GM23338 (cell line): ENCODE measurements around the gene CEP55. TPM values are rescaled to one million over a fixed set of nuclear protein-coding genes. Genes with fewer than 3 reads are reported as not detected.
A peak's percentile ranks its signal among the peaks of the same experiment; 100 is the strongest.

ENCODE experiments used
- ATAC-seq: fragments of 200-7000 bp; cut with Tn5 transposase; 3 replicates; pipeline ENCODE4 v1.9.1; 2020
- DNase-seq: peaks from one replicate; pipeline ENCODE4 v3.0.0-alpha.2; 2015; ENCODE audit warnings: low spot score
- H2AFZ ChIP-seq: fragments of 200-600 bp; sonication (generic); 2 replicates; pipeline ENCODE4 v1.8.0; 2016; ENCODE audit warnings: antibody characterized with exemption, mild to moderate bottlenecking, moderate library complexity
- H3F3A ChIP-seq: fragments of 200-600 bp; sonication (generic); replicated peaks from 2 replicates; pipeline ENCODE4 v1.8.0; 2017; ENCODE audit warnings: antibody characterized with exemption, mixed run types, low read depth
- H3K27ac ChIP-seq: fragments of 200-600 bp; sonication (generic); 2 replicates; pipeline ENCODE4 v1.6.1; 2016; ENCODE audit warnings: low read depth
- H3K27me3 ChIP-seq: fragments of 200-600 bp; sonication (generic); 2 replicates; pipeline ENCODE4 v1.8.0; 2016; ENCODE audit warnings: mild to moderate bottlenecking, mixed run types, moderate library complexity; ENCODE audit not compliant: insufficient read depth
- H3K36me3 ChIP-seq: fragments of 200-600 bp; sonication (generic); 2 replicates; pipeline ENCODE4 v1.8.0; 2016; ENCODE audit warnings: mild to moderate bottlenecking; ENCODE audit not compliant: insufficient read depth
- H3K4me1 ChIP-seq: fragments of 200-600 bp; sonication (generic); 2 replicates; pipeline ENCODE4 v1.8.0; 2016; ENCODE audit warnings: mild to moderate bottlenecking, moderate library complexity; ENCODE audit not compliant: insufficient read depth
- H3K4me2 ChIP-seq: fragments of 200-600 bp; sonication (generic); 2 replicates; pipeline ENCODE4 v1.7.1; 2017; ENCODE audit warnings: mixed run types
- H3K4me3 ChIP-seq: fragments of 200-600 bp; sonication (generic); 2 replicates; pipeline ENCODE4 v1.6.1; 2016; ENCODE audit warnings: mixed run types
- H3K79me2 ChIP-seq: fragments of 200-600 bp; sonication (generic); replicated peaks from 2 replicates; pipeline ENCODE4 v1.8.0; 2017; ENCODE audit warnings: mild to moderate bottlenecking; ENCODE audit not compliant: insufficient read depth
- H3K9me2 ChIP-seq: fragments of 200-600 bp; sonication (generic); 2 replicates; pipeline ENCODE4 v1.8.0; 2017; ENCODE audit not compliant: insufficient read depth
- H4K20me1 ChIP-seq: fragments of 200-600 bp; sonication (generic); replicated peaks from 2 replicates; pipeline ENCODE4 v1.8.0; 2017; ENCODE audit warnings: mild to moderate bottlenecking; ENCODE audit not compliant: insufficient read depth
- H3K27ac Mint-ChIP-seq: 2 replicates; pipeline ENCODE4 v1.8.0; 2020; ENCODE audit warnings: inconsistent platforms, mild to moderate bottlenecking, moderate library complexity, mixed read lengths
- H3K27me3 Mint-ChIP-seq: 3 replicates; pipeline ENCODE4 v1.8.0; 2022; ENCODE audit warnings: low read depth, mild to moderate bottlenecking, moderate library complexity, mixed read lengths, inconsistent platforms; ENCODE audit not compliant: insufficient read depth, poor library complexity
- H3K36me3 Mint-ChIP-seq: 3 replicates; pipeline ENCODE4 v1.8.0; 2021; ENCODE audit warnings: low read depth, mild to moderate bottlenecking, inconsistent platforms, moderate library complexity, mixed read lengths
- H3K4me1 Mint-ChIP-seq: 3 replicates; pipeline ENCODE4 v1.8.0; 2020; ENCODE audit warnings: mild to moderate bottlenecking, inconsistent platforms, mixed read lengths
- H3K4me3 Mint-ChIP-seq: 3 replicates; pipeline ENCODE4 v1.8.0; 2021; ENCODE audit warnings: moderate library complexity, mild to moderate bottlenecking, inconsistent platforms, mixed read lengths
- H3K9me3 Mint-ChIP-seq: 3 replicates; pipeline ENCODE4 v1.8.0; 2020; ENCODE audit warnings: moderate library complexity, mild to moderate bottlenecking, inconsistent platforms, mixed read lengths
- JUNB ChIP-seq: IDR thresholded peaks from one replicate; pipeline ENCODE4 v1.6.1; 2016; ENCODE audit warnings: antibody characterized with exemption; ENCODE audit not compliant: unreplicated experiment
- polyA plus RNA-seq: library from polyadenylated mRNA; unstranded; fragments of >200 nt; fragmentation: Nextera tagmentation; extraction: Ambion mirVana; gene quantifications from 2 replicates; pipeline ENCODE4 v1.2.1, GENCODE V29; 2016
- total RNA-seq: library from RNA; depleted of rRNA; stranded (reverse); fragments of >200 nt; shearing (Covaris generic); gene quantifications from 2 replicates; pipeline ENCODE4 v1.2.3, GENCODE V29; 2014
- TF ChIP-seq, protein P1 (sequence below): fragments of 250-450 bp; sonication (Bioruptor Pico); IDR thresholded peaks from 2 replicates; pipeline ENCODE4 v1.5.0; 2020; ENCODE audit warnings: mild to moderate bottlenecking, moderate library complexity
- TF ChIP-seq, protein P2 (sequence below), 2 experiments: fragments of 200-600 bp in 1 of 2; sonication (generic) in 1 of 2; conservative IDR thresholded peaks; 2 replicates each; pipeline versions ENCODE4 v1.5.1 to v1.6.1; 2016 to 2017; ENCODE audit warnings: antibody characterized with exemption in 2 of 2, low read depth in 2 of 2, mild to moderate bottlenecking in 2 of 2, moderate library complexity in 1 of 2

The CEP55 gene
- total and polyA plus RNA-seq, 2 experiments from 2014 or later = 12.4 to 22.4 TPM

DNA sequence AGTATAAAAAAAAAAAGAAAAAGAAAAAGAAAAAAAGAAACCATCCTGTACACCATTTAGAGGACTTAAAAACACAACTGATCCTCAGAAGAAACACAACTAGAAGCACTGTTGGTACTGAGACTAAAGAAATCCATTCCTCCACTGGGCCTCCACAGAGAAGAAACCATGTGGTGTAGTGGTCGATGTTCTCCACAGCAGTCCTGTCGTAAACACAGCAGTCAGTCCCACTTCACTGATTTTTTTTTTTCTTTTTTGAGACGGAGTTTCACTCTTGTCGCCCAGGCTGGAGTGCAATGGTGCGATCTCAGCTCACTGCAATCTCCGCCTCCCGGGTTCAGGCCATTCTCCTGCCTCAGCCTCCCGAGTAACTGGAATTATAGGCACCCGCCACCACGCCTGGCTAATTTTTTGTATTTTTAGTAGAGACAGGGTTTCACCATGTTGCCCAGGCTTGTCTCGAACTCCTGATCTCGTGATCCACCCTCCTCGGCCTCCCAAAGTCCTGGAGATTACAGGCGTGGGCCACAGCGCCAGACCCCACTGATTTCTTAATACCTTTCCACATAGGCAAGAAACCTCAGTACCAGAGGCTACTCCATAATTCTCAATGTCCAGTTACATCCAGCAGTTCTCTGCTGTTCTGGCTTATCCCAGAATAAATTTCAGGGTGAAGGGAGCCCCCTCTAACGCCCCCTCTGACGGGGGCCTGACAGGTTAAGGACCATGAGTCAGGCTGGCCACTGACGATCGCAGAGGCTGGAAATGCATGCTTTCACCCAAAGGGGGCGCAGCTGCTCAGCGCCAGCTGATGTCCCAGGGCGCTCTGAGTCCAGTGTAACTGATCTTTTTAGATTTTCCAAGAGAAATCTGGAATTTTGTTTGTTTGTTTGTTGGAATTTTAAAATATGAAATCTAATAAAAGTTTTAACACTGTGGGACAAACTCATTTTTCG is 45.3 kb downstream of the CEP55 start:
- Mint-ChIP-seq H3K27me3 (peaks cover 7% of the 10 kb centered on the region), H3K27ac (no peak overlapping the region), H3K9me3 (no peaks in the 10 kb centered on the region; the same call in 2 of the 3 replicates), H3K36me3 (no peaks in the 10 kb centered on the region), H3K4me1 (no peaks in the 10 kb centered on the region), H3K4me3 (no peak overlapping the region)
- Histone ChIP-seq H4K20me1 (no peaks in the 10 kb centered on the region), H3K27ac (no peak overlapping the region), H3K4me3 (no peak overlapping the region), H3K9me2 (no peaks in the 10 kb centered on the region), H3F3A (no peaks in the 10 kb centered on the region), H3K4me1 (no peaks in the 10 kb centered on the region), H3K27me3 (peaks cover 8% of the 10 kb centered on the region), H3K4me2 (no peak overlapping the region), H3K36me3 (no peaks in the 10 kb centered on the region), H3K79me2 (no peaks in the 10 kb centered on the region), H2AFZ (peak overlapping the region; percentile 5; the same call in 1 of the 2 replicates)
- DNase-seq = peak; percentile 76
- TF ChIP-seq, protein P1, sequence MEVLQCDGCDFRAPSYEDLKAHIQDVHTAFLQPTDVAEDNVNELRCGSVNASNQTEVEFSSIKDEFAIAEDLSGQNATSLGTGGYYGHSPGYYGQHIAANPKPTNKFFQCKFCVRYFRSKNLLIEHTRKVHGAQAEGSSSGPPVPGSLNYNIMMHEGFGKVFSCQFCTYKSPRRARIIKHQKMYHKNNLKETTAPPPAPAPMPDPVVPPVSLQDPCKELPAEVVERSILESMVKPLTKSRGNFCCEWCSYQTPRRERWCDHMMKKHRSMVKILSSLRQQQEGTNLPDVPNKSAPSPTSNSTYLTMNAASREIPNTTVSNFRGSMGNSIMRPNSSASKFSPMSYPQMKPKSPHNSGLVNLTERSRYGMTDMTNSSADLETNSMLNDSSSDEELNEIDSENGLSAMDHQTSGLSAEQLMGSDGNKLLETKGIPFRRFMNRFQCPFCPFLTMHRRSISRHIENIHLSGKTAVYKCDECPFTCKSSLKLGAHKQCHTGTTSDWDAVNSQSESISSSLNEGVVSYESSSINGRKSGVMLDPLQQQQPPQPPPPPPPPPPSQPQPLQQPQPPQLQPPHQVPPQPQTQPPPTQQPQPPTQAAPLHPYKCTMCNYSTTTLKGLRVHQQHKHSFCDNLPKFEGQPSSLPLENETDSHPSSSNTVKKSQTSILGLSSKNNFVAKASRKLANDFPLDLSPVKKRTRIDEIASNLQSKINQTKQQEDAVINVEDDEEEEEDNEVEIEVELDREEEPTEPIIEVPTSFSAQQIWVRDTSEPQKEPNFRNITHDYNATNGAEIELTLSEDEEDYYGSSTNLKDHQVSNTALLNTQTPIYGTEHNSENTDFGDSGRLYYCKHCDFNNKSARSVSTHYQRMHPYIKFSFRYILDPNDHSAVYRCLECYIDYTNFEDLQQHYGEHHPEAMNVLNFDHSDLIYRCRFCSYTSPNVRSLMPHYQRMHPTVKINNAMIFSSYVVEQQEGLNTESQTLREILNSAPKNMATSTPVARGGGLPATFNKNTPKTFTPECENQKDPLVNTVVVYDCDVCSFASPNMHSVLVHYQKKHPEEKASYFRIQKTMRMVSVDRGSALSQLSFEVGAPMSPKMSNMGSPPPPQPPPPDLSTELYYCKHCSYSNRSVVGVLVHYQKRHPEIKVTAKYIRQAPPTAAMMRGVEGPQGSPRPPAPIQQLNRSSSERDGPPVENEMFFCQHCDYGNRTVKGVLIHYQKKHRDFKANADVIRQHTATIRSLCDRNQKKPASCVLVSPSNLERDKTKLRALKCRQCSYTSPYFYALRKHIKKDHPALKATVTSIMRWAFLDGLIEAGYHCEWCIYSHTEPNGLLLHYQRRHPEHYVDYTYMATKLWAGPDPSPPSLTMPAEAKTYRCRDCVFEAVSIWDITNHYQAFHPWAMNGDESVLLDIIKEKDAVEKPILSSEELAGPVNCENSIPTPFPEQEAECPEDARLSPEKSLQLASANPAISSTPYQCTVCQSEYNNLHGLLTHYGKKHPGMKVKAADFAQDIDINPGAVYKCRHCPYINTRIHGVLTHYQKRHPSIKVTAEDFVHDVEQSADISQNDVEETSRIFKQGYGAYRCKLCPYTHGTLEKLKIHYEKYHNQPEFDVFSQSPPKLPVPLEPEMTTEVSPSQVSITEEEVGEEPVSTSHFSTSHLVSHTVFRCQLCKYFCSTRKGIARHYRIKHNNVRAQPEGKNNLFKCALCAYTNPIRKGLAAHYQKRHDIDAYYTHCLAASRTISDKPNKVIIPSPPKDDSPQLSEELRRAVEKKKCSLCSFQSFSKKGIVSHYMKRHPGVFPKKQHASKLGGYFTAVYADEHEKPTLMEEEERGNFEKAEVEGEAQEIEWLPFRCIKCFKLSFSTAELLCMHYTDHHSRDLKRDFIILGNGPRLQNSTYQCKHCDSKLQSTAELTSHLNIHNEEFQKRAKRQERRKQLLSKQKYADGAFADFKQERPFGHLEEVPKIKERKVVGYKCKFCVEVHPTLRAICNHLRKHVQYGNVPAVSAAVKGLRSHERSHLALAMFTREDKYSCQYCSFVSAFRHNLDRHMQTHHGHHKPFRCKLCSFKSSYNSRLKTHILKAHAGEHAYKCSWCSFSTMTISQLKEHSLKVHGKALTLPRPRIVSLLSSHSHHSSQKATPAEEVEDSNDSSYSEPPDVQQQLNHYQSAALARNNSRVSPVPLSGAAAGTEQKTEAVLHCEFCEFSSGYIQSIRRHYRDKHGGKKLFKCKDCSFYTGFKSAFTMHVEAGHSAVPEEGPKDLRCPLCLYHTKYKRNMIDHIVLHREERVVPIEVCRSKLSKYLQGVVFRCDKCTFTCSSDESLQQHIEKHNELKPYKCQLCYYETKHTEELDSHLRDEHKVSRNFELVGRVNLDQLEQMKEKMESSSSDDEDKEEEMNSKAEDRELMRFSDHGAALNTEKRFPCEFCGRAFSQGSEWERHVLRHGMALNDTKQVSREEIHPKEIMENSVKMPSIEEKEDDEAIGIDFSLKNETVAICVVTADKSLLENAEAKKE = no peak
- TF ChIP-seq, protein P2, sequence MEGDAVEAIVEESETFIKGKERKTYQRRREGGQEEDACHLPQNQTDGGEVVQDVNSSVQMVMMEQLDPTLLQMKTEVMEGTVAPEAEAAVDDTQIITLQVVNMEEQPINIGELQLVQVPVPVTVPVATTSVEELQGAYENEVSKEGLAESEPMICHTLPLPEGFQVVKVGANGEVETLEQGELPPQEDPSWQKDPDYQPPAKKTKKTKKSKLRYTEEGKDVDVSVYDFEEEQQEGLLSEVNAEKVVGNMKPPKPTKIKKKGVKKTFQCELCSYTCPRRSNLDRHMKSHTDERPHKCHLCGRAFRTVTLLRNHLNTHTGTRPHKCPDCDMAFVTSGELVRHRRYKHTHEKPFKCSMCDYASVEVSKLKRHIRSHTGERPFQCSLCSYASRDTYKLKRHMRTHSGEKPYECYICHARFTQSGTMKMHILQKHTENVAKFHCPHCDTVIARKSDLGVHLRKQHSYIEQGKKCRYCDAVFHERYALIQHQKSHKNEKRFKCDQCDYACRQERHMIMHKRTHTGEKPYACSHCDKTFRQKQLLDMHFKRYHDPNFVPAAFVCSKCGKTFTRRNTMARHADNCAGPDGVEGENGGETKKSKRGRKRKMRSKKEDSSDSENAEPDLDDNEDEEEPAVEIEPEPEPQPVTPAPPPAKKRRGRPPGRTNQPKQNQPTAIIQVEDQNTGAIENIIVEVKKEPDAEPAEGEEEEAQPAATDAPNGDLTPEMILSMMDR (conservative IDR thresholded peaks at IDR 0.05; ENCODE audit: low read depth in 2 of 2) = peak; percentile 88 to 98
- TF ChIP-seq JUNB = no peak
- ATAC-seq = peak; percentile 99
